ENCODE data around the gene CIAO3. TPM values are rescaled to one million over a fixed set of nuclear protein-coding genes. Genes with fewer than 3 reads are reported as not detected.

The CIAO3 gene
- total RNA-seq, 1 experiment from 2014 or later, result 31.9 TPM

DNA sequence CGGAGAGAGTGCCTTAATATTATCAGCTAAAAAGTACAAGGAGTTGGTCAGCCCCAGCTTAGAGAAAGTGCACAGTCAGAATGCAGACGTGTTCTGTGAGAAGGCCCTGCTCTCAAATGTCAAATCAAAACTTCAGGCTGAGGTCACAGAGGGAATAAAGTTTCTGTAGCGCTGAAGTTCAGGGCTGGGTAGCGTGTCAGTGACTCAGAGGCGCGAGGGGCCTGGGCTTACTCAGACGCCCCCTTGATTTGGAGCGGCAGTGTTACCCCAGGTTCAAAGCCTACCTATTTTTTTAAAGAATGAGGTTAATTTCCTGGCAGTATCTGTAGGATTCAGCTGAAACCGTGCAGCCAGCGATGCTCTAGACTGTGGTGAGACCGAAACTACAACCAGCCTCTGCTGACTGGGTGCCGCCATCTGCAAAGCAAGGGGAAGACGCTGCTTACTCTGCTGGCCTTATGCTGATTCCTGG is 4.8 kb downstream of the CIAO3 start:
- DNase-seq (ENCODE audit: low read depth), result no peak

- no peak for DNase-seq (ENCODE audit: low read depth)
Observed at GRCh38 chr16:734981-735881, 5.6 kb downstream of the CIAO3 start.

DNA sequence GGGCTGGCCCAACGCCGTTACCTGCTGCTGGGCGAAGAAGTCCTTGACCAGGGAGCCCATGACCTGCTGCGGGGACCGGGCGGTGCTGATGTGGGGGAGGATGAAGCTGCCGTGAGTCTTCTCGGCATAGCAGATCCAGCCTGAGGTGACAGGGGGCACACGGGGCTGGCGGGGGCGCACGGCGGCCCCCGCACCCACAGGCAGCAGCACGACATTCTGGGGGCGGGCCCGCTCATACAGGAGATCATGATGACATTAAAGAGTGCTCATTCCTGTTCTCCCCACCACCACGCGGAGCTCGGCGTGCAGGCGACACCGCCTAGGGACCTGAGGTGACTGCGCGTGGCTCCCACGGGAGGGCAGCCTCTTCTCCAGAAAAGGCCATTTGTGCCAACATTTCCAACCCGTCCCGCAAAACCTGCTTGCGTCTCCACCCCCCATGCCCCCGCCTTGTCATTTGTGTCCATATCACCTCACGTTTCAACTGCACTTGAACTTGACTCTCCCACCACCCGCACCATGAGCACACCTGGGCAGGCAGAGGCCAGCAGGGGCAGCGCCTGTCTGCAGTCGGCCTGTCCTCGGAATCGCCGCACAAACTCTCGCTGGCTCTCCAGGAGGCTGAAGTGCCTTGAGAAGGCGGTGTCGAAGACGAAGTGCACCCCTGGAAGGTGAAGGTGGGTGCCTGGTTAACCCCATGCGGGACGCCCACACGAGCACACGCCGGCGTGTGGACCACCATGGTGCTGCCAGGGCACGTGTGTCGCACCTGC is 6.4 kb downstream of the CIAO3 start:
- no peak for DNase-seq (ENCODE audit: low read depth)

- no peak for DNase-seq (ENCODE audit: low read depth)
Observed at GRCh38 chr16:733382-734207, 7.2 kb downstream of the CIAO3 start.

GRCh38 chr16:732936-733335 is 7.9 kb downstream of the CIAO3 start:
- DNase-seq (ENCODE audit: low read depth), result no peak

GRCh38 chr16:732332-732731 is 8.5 kb downstream of the CIAO3 start:
- no peak for DNase-seq (ENCODE audit: low read depth)

DNA sequence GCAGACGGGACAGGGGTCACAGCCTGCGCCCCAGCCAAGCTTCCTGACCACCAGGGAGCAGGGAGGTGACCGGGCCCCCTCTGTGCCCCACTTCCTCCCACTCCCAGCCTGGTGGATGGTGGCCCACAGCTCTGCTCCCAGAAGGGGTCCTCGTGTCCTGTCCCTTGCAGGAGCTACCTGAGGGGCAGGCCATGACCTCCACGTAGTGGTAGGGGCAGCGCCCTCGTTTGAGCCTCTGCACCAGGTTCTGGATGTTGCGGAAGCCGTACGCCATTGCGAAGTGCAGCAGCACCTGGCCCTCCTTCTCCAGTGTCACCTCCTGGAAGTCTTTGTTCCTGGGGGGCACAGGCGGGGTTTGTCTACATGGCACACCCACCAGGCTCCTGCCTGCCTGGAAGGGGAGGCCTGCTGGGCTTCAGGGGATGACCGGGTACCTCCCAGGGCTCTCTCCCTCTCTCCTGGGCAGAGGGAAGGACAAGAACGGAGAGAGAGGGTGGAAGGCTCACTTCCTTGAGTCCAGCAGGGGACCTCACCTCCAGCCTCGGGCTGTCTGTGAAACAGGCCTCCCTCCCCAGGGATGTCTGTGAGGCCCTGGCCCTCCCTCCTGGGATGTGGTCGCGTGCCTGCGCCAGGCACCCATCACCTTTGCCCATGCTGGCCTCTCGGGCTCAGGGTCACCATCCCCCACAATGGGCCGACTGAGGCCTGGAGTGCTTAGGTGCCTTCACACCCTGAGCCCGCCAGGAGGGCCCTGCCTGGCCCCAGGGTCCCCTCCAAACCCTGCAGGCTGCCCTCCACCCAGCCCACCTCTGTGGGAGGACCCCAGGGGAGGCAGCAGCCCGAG is 9.9 kb downstream of the CIAO3 start:
- no peak for DNase-seq (ENCODE audit: low read depth)

GRCh38 chr16:729768-730665 is 10.8 kb downstream of the CIAO3 start:
- DNase-seq (ENCODE audit: low read depth), result no peak

- DNase-seq (ENCODE audit: low read depth), result no peak
Observed at GRCh38 chr16:728890-729744, 11.7 kb downstream of the CIAO3 start.

DNA sequence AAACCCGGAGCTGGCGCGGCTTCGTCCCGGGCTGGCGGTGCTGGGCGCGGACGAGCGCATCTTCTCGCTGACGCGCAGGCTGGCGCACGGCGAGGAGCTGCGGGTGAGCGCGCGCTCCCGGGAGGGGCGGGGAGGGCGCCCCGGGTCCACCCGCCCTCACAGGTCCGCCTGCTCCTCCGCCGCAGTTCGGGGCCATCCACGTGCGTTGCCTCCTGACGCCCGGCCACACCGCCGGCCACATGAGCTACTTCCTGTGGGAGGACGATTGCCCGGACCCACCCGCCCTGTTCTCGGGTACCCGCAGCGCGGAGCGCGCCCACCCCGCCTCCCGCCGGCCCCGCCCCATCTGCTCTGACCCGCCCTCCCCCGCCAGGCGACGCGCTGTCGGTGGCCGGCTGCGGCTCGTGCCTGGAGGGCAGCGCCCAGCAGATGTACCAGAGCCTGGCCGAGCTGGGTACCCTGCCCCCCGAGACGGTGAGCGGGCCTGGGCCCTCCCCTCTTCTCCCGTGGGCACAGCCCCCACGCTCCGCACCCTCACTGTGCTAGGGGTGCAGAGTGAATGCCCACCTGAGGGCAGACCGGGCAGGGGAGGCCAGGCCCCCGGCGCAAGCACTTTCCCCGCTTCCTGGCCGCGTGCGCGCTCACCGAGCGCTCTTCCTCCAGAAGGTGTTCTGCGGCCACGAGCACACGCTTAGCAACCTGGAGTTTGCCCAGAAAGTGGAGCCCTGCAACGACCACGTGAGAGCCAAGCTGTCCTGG is 12.5 kb downstream of the CIAO3 start:
- DNase-seq (ENCODE audit: low read depth), result peak; percentile 74

DNA sequence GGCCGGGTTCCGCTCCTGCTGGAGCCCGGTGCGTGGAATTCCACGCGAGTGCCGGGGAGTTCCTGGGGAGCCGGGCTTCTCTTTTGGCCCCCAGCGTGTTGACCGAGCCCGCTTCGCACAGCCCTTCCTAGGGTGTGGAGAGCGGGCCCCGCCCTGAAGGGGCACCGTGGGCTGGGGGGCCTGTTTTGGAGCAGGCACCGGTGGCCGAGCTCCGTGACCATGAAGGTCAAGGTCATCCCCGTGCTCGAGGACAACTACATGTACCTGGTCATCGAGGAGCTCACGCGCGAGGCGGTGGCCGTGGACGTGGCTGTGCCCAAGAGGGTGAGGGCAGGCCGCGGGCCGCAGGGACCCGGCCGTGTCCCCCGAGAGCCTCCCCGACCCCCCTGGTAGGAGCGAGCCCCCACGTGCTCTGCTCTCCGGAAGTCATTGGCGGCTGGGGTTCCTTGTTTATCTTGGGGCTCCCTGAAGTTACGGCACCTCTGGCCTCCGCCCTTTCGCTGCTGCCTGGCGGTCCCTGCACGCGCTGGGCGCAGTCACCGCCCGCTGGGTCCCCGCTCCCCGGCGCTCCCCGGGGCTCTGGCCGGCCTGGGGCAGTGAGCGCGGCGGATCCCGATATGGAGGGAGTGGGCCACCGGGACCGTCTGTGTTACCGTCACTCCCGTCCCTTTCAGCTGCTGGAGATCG is 13.4 kb downstream of the CIAO3 start:
- no peak for DNase-seq (ENCODE audit: low read depth)

DNA sequence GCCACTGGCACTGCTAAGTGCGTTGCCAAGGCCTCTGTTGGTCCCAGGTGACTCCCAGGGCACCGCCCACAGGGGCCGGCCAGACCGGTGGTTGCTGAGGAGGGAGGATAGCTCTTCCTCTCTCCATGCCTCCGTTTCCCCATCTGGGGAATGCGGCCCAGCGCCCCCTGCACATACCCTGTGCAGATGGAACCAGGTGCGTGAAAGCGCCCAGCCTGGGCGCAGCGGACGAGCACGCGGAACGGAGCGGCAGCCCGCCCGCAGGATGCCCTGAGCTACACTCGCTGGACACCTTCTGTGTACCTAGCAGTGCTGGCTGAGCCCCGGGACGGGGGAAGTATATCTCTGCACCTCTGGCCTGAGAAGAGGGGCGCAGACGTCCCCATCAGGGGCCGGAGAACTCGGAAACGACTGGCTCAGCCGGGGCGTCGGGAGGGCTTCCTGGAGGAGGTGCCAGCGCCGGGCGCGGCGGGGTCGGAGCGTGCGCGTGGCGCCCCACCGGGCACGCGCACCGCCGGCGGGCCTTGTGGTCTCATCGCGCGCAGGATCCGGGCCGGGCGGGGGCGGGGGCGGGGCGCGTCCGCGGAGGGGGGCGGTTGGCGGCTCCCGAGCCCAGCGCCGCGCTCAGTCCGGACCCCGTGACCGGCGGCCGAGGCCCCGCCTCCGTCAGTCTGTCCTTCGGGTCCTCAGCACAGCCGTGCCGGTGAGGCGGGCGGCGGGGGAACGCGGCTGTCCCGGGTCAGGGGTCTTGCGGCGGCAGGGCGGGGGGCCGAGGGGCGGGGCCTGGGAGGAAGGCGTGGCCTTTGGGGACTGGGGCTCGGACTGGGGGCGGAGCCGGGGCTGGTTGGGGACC is 14.1 kb downstream of the CIAO3 start, which contains the start of the genes CCDC78 and HAGHL:
Gene CCDC78, minus strand, starts transcription at position 6 of the 853 bp plus-strand sequence. CDS start 76 bp downstream, outside the sequence.
Gene HAGHL, plus strand, starts transcription at position 669 of the 853 bp plus-strand sequence. CDS start 404 bp downstream, outside the sequence.
- peak; percentile 44 for DNase-seq (ENCODE audit: low read depth)

GRCh38 chr16:726188-726437 is 14.7 kb downstream of the CIAO3 start:
- DNase-seq (ENCODE audit: low read depth), result no peak

DNA sequence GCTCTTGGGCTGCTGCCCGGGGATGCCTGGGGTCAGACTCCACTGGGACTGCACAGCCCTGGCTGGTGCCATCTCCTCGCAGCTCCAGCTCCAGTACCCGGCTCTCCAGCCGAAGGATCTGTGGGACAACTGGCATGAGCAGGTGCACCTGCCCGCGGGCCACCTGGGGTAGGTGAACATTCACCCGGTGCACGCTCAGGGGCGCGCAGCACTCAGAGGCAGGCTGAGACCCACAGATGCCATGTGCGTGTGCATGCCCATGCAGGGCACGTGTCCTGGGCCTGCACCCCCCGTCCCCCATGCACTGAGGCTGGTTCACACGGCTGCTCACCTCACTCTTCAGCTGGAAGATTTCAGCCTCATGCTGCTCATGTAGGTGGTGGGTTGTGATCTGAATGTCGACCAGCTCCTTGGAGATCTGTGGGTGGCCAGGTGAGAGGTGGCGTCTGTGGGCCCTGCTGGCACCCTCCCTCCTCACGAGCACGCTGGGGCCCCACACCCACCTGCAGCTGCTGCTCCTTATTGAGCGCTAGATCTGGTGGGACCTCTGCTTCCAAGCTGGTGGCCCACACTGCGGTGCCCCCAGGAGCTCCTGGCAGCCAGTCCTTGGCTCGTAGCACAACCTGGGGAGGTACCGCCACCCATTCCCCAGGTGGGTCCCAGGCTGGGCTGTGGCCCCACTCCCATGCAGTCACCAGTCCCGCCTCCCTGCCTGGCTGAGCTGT is 15.2 kb downstream of the CIAO3 start:
- DNase-seq (ENCODE audit: low read depth), result no peak

DNA sequence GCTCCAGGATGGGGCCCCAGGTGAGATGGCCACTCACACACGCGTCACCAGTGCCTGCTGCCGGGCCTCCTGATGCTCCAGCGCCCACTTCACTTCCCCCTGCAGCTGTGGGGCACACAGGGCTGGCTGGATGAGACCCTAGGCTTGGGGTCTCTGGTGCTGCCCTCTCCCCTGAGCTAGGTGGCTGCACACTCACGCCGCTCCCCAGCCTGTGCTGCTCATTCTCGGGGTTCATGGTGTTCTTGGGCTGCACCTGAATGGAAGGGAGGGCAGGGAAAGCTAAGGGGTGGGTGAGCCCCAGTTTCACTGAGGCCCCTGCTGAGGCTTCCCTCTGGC is 15.8 kb downstream of the CIAO3 start:
- no peak for DNase-seq (ENCODE audit: low read depth)

Data from LHCN-M2 (cell line).